NCI-H345 (cell line): Measurements from ENCODE around the gene CAV2.
"Not testable (repeated sequence)": the region's sequence is repeated elsewhere in the genome, so short reads cannot be mapped to it uniquely, and the experiment has no call there.

ENCODE experiments used
- DNase-seq: peaks from one replicate; lab custom pipeline; 2025; lab: John Stamatoyannopoulos, UW

The CAV2 gene

GRCh38 chr7:116499168-116500077 lies at the start of gene CAV2:
Gene CAV2, plus strand, starts transcription at chr7:116499738. Its CDS starts 44 bp downstream, at chr7:116499782.
- DNase-seq: peak; percentile 63

- no peak for DNase-seq
These were observed 49.6 kb upstream of the CAV2 start for GRCh38 chr7:116449950-116450349.

- DNase-seq: no peak
These were observed 47.4 kb upstream of the CAV2 start for GRCh38 chr7:116451957-116452729.

- no peak for DNase-seq
These were observed 45.2 kb upstream of the CAV2 start for GRCh38 chr7:116454377-116454776.

- DNase-seq: no peak
These were observed 44.5 kb upstream of the CAV2 start for GRCh38 chr7:116455009-116455408.

GRCh38 chr7:116455499-116455898 lies 44.0 kb upstream of the CAV2 start:
- DNase-seq: no peak

- no peak for DNase-seq
These were observed 38.0 kb upstream of the CAV2 start for GRCh38 chr7:116461500-116461899.

- DNase-seq: no peak
These were observed 35.6 kb upstream of the CAV2 start for GRCh38 chr7:116463956-116464355.

- DNase-seq: no peak
These were observed 35.2 kb upstream of the CAV2 start for GRCh38 chr7:116464375-116464774.

- DNase-seq: no peak
These were observed 34.4 kb upstream of the CAV2 start for GRCh38 chr7:116465125-116465524.

GRCh38 chr7:116468534-116468933 lies 31.0 kb upstream of the CAV2 start:
- no peak for DNase-seq

GRCh38 chr7:116477625-116478024 lies 21.9 kb upstream of the CAV2 start:
- DNase-seq: no peak

- DNase-seq: no peak
These were observed 20.7 kb upstream of the CAV2 start for GRCh38 chr7:116478834-116479233.

GRCh38 chr7:116483271-116483942 lies 16.1 kb upstream of the CAV2 start:
- DNase-seq: no peak

- not testable (repeated sequence) for DNase-seq
These were observed 15.1 kb upstream of the CAV2 start for GRCh38 chr7:116484389-116484788.

GRCh38 chr7:116487907-116488521 lies 11.5 kb upstream of the CAV2 start:
- no peak for DNase-seq

- no peak for DNase-seq
These were observed 9.2 kb upstream of the CAV2 start for GRCh38 chr7:116490351-116490750.

GRCh38 chr7:116491887-116492653 lies 7.5 kb upstream of the CAV2 start:
- DNase-seq: no peak

GRCh38 chr7:116492654-116493109 lies 6.9 kb upstream of the CAV2 start:
- DNase-seq: no peak

GRCh38 chr7:116493449-116493848 lies 6.1 kb upstream of the CAV2 start:
- no peak for DNase-seq

GRCh38 chr7:116494472-116494871 lies 5.1 kb upstream of the CAV2 start:
- DNase-seq: no peak
